ENCODE results near the gene DNAH17. TPM values are rescaled to one million over a fixed set of nuclear protein-coding genes. Genes with fewer than 3 reads are reported as not detected.
A peak's percentile ranks its signal among the peaks of the same experiment; 100 is the strongest.

Gene DNAH17
- total RNA-seq, 1 donor from 2014 or later, result 0.54 TPM

DNA sequence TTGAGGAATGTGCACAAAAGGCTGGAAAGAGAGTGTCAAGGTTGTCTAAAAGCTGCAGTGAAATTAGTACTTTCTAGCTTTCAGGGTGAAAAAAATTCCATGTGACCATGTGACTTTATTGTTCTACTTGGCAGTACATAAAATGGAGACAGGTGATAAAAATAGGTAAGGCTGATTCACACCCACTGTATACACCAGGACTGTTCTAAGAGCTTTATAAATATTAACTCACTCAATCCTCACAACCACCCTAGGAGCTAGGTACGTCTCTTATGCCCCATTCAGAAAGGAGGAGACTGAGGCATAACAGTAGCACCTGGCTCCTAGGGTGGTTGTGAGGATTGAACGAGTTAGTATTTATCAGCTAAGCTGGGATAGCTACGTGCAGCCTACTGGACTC lies 28.2 kb upstream of the DNAH17 start:
- H3K36me3 Mint-ChIP-seq (ENCODE audit: unreplicated experiment), result no peaks in the 10 kb centered on the region
- H3K4me1 Mint-ChIP-seq (ENCODE audit: unreplicated experiment), result peaks cover 11% of the 10 kb centered on the region
- no peaks in the 10 kb centered on the region for H3K9me3 Mint-ChIP-seq (ENCODE audit: unreplicated experiment)
- DNase-seq (ENCODE audit: extremely low spot score, unreplicated experiment), result no peak
- H3K27ac Mint-ChIP-seq (ENCODE audit: unreplicated experiment), result no peak overlapping the region
- TF ChIP-seq, protein P1, sequence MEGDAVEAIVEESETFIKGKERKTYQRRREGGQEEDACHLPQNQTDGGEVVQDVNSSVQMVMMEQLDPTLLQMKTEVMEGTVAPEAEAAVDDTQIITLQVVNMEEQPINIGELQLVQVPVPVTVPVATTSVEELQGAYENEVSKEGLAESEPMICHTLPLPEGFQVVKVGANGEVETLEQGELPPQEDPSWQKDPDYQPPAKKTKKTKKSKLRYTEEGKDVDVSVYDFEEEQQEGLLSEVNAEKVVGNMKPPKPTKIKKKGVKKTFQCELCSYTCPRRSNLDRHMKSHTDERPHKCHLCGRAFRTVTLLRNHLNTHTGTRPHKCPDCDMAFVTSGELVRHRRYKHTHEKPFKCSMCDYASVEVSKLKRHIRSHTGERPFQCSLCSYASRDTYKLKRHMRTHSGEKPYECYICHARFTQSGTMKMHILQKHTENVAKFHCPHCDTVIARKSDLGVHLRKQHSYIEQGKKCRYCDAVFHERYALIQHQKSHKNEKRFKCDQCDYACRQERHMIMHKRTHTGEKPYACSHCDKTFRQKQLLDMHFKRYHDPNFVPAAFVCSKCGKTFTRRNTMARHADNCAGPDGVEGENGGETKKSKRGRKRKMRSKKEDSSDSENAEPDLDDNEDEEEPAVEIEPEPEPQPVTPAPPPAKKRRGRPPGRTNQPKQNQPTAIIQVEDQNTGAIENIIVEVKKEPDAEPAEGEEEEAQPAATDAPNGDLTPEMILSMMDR (IDR thresholded peaks at IDR 0.05), result no peak
- H3K4me3 Mint-ChIP-seq (ENCODE audit: unreplicated experiment), result no peak overlapping the region
- no peaks in the 10 kb centered on the region for H3K27me3 Mint-ChIP-seq (ENCODE audit: unreplicated experiment)

DNA sequence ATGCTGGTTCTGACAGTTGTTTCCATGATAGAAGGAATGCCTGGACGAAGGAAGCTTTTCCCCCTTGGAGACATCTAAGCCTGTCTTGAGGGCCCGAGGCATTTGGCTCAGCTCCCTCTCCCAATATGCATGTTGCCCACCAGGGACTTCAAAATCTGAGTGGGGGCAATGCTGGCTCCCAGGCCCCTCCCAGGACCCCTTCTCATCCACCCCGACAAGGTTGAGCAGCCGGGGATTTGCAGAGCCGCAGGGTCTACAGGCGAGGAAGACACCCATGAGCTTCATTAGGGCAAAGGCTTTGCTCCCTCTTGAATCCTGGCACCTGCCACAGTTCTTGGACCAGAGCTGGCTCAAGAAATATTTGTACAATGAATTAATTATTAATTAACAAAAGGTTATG lies 25.1 kb upstream of the DNAH17 start:
- no peaks in the 10 kb centered on the region for H3K36me3 Mint-ChIP-seq (ENCODE audit: unreplicated experiment)
- H3K9me3 Mint-ChIP-seq (ENCODE audit: unreplicated experiment), result no peaks in the 10 kb centered on the region
- no peak for DNase-seq (ENCODE audit: extremely low spot score, unreplicated experiment)
- H3K4me3 Mint-ChIP-seq (ENCODE audit: unreplicated experiment), result no peak overlapping the region
- no peak overlapping the region for H3K27ac Mint-ChIP-seq (ENCODE audit: unreplicated experiment)
- TF ChIP-seq, protein P1 (IDR thresholded peaks at IDR 0.05), result no peak
- H3K27me3 Mint-ChIP-seq (ENCODE audit: unreplicated experiment), result no peaks in the 10 kb centered on the region
- H3K4me1 Mint-ChIP-seq (ENCODE audit: unreplicated experiment), result peaks cover 25% of the 10 kb centered on the region

DNA sequence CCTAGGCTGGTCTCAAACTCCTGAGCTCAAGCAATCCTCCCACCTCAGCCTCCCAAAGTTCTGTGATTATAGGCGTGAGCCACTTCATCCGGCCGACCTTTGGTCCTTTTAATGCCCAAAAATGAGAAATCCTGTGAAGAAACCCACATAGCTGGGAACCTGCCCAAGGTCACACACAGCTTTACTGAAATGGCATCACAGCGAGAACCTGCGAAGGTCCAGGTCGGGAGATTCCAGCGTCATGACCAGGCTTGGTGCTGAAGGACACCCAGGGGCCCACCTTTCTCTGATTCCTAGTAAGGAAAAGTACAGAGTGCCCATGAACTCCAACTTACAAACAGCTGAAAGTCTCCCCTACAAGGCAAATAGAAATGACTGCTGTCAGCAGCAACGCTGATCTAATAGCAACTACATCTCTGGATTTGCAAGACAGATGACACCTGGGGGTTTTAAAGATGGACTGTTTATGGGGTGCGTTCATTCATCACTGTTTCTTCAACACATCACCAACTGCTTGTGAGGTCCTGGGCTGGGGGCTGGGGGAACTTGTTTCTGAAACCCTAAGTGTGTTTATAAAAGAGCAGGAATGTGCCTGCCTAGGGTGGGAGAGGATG lies 24.5 kb upstream of the DNAH17 start:
- no peak overlapping the region for H3K27ac Mint-ChIP-seq (ENCODE audit: unreplicated experiment)
- TF ChIP-seq, protein P1 (IDR thresholded peaks at IDR 0.05), result no peak
- H3K9me3 Mint-ChIP-seq (ENCODE audit: unreplicated experiment), result no peaks in the 10 kb centered on the region
- no peak for DNase-seq (ENCODE audit: extremely low spot score, unreplicated experiment)
- no peaks in the 10 kb centered on the region for H3K27me3 Mint-ChIP-seq (ENCODE audit: unreplicated experiment)
- H3K36me3 Mint-ChIP-seq (ENCODE audit: unreplicated experiment), result no peaks in the 10 kb centered on the region
- peaks cover 30% of the 10 kb centered on the region for H3K4me1 Mint-ChIP-seq (ENCODE audit: unreplicated experiment)
- no peak overlapping the region for H3K4me3 Mint-ChIP-seq (ENCODE audit: unreplicated experiment)

DNA sequence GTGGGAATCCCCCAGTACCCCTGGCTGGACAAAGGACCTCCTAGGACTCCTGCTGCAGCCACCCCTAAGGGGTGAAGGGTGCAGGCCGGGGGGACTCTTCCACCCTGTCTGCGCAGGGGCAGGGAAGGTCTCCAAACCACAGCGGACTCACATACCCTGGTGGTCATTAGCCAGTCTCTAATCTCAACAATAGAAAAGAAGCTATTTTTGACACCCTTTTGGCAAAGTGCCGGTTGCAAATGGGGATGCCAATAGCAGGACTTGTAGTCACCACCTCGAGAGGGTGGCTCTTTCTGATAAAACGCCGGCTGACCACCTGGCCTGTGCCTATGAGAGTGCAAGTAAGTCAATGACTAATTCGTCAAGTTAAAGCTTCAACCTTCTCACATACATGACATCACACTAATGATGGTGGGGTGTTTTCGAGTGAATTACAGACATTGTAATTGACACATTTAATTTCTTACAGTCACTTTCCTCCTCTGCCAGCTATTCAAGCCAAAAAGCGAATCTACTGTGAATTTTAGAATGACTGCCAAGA lies 23.1 kb upstream of the DNAH17 start:
- H3K9me3 Mint-ChIP-seq (ENCODE audit: unreplicated experiment), result no peaks in the 10 kb centered on the region
- H3K4me3 Mint-ChIP-seq (ENCODE audit: unreplicated experiment), result no peak overlapping the region
- DNase-seq (ENCODE audit: extremely low spot score, unreplicated experiment), result no peak
- no peaks in the 10 kb centered on the region for H3K27me3 Mint-ChIP-seq (ENCODE audit: unreplicated experiment)
- no peaks in the 10 kb centered on the region for H3K36me3 Mint-ChIP-seq (ENCODE audit: unreplicated experiment)
- TF ChIP-seq, protein P1 (IDR thresholded peaks at IDR 0.05), result no peak
- H3K27ac Mint-ChIP-seq (ENCODE audit: unreplicated experiment), result peak overlapping the region; percentile 24
- H3K4me1 Mint-ChIP-seq (ENCODE audit: unreplicated experiment), result peaks cover 40% of the 10 kb centered on the region

GRCh38 chr17:78599419-78599818 lies 22.2 kb upstream of the DNAH17 start:
- no peak overlapping the region for H3K4me3 Mint-ChIP-seq (ENCODE audit: unreplicated experiment)
- no peaks in the 10 kb centered on the region for H3K36me3 Mint-ChIP-seq (ENCODE audit: unreplicated experiment)
- TF ChIP-seq, protein P1 (IDR thresholded peaks at IDR 0.05), result no peak
- H3K27me3 Mint-ChIP-seq (ENCODE audit: unreplicated experiment), result no peaks in the 10 kb centered on the region
- no peak for DNase-seq (ENCODE audit: extremely low spot score, unreplicated experiment)
- peaks cover 4% of the 10 kb centered on the region for H3K9me3 Mint-ChIP-seq (ENCODE audit: unreplicated experiment)
- peaks cover 47% of the 10 kb centered on the region for H3K4me1 Mint-ChIP-seq (ENCODE audit: unreplicated experiment)
- H3K27ac Mint-ChIP-seq (ENCODE audit: unreplicated experiment), result peak overlapping the region; percentile 27

Measured in osteocyte (in vitro differentiated cells).